Effector memory CD4-positive, alpha-beta T cell (primary cell): ENCODE results near the gene RHOH.
A peak's percentile ranks its signal among the peaks of the same experiment; 100 is the strongest.
"Not testable (repeated sequence)": the region's sequence is repeated elsewhere in the genome, so short reads cannot be mapped to it uniquely, and the experiment has no call there.

Experiments used
- DNase-seq, 3 donors: peaks; one replicate each; pipeline ENCODE4 v3.0.0-alpha.2; 2020
- H3K27ac ChIP-seq: 2 replicates; pipeline ENCODE4 v1.7.0; 2013; ENCODE audit warnings: mild to moderate bottlenecking, low read length, moderate library complexity; ENCODE audit not compliant: insufficient read depth, poor library complexity, severe bottlenecking
- H3K27me3 ChIP-seq: replicated peaks from 2 replicates; pipeline ENCODE4 v1.7.0; 2013; ENCODE audit warnings: mild to moderate bottlenecking, low read length; ENCODE audit not compliant: insufficient read depth, control insufficient read depth, poor library complexity, severe bottlenecking
- H3K36me3 ChIP-seq: 2 replicates; pipeline ENCODE4 v1.7.0; 2013; ENCODE audit warnings: mild to moderate bottlenecking, low read length, moderate library complexity; ENCODE audit not compliant: control insufficient read depth, insufficient read depth
- H3K4me1 ChIP-seq: 2 replicates; pipeline ENCODE4 v1.7.0; 2013; ENCODE audit warnings: low read length, mild to moderate bottlenecking; ENCODE audit not compliant: control insufficient read depth, insufficient read depth, poor library complexity, severe bottlenecking
- H3K4me3 ChIP-seq: 2 replicates; pipeline ENCODE4 v1.7.0; 2013; ENCODE audit warnings: low read length, low read depth, mild to moderate bottlenecking; ENCODE audit not compliant: insufficient read depth, poor library complexity, severe bottlenecking
- H3K9me3 ChIP-seq: 2 replicates; pipeline ENCODE4 v1.7.0; 2013; ENCODE audit warnings: mild to moderate bottlenecking, low read length, moderate library complexity; ENCODE audit not compliant: control insufficient read depth
- total RNA-seq, 3 donors: gene quantifications; one replicate each; lab custom pipeline; 2026; lab: John Stamatoyannopoulos, UW

RHOH gene, protein sequence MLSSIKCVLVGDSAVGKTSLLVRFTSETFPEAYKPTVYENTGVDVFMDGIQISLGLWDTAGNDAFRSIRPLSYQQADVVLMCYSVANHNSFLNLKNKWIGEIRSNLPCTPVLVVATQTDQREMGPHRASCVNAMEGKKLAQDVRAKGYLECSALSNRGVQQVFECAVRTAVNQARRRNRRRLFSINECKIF
- total RNA-seq = 280 to 408 (median 283) reads per million in 3 donors

GRCh38 chr4:40196724-40197281, at the start of gene RHOH:
RHOH (plus strand) TSS chr4:40197031; CDS start chr4:40243387, 46,356 bp downstream.
- H3K27me3 ChIP-seq = no peaks in the 10 kb centered on the region
- no peaks in the 10 kb centered on the region for H3K36me3 ChIP-seq
- DNase-seq = peak; percentile 63 to 72 (median 70)
- H3K27ac ChIP-seq = peak within 1 kb of the TSS; percentile 100
- peak within 1 kb of the TSS; percentile 87 for H3K4me3 ChIP-seq
- no peaks in the 10 kb centered on the region for H3K9me3 ChIP-seq
- H3K4me1 ChIP-seq = peaks cover 33% of the 10 kb centered on the region

DNA sequence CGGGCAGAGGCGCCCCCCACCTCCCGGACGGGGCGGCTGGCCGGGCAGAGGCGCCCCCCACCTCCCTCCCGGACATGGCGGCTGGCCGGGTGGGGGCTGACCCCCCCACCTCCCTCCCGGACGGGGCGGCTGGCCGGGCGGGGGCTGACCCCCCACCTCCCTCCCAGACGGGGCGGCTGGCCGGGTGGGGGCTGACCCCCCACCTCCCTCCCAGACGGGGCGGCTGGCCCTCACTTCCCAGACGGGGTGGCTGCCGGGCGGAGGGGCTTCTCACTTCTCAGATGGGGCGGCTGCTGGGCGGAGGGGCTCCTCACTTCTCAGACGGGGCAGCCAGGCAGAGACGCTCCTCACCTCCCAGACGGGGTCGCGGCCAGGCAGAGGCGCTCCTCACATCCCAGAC, 49.3 kb upstream of the RHOH start:
- H3K36me3 ChIP-seq, H3K4me3 ChIP-seq, DNase-seq, H3K27ac ChIP-seq, H3K27me3 ChIP-seq, H3K9me3 ChIP-seq, H3K4me1 ChIP-seq: not testable (repeated sequence)

GRCh38 chr4:40149960-40150385, 46.9 kb upstream of the RHOH start:
- Histone ChIP-seq H3K4me3 (no peak overlapping the region), H3K9me3 (no peaks in the 10 kb centered on the region), H3K27me3 (no peaks in the 10 kb centered on the region), H3K27ac (no peak overlapping the region), H3K36me3 (no peaks in the 10 kb centered on the region), H3K4me1 (peaks cover 9% of the 10 kb centered on the region)
- peak; percentile 36 to 67 (median 51) for DNase-seq

DNA sequence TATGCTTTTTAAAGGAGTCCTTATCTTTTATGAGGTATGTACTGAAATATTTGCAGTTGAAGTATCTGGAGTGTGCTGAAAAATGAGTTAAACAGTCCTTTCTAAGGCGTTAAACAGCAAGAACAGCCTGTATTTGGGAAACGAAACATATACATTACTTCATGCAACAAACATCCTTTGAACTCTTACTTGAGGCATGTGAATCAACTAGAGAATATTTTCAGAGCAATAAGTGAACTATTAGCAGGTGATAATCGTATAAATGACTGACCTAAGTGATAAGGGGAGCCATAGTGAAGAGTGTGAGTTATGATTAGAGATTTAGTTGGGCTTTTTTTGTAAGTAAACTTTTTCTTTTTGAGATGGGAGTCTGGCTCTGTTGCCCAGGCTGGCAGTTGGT, 45.9 kb upstream of the RHOH start:
- H3K4me1 ChIP-seq = peaks cover 9% of the 10 kb centered on the region
- no peak overlapping the region for H3K4me3 ChIP-seq
- no peaks in the 10 kb centered on the region for H3K36me3 ChIP-seq
- no peaks in the 10 kb centered on the region for H3K27me3 ChIP-seq
- H3K27ac ChIP-seq = no peak overlapping the region
- no peaks in the 10 kb centered on the region for H3K9me3 ChIP-seq
- no peak for DNase-seq

- Histone ChIP-seq H3K27ac (peak overlapping the region; percentile 25), H3K9me3 (no peaks in the 10 kb centered on the region), H3K36me3 (no peaks in the 10 kb centered on the region), H3K27me3 (no peaks in the 10 kb centered on the region), H3K4me3 (no peak overlapping the region), H3K4me1 (peaks cover 9% of the 10 kb centered on the region)
- DNase-seq = peak in 2 of 3 donors; percentile 9
Observed at GRCh38 chr4:40152637-40153036, 44.2 kb upstream of the RHOH start.

GRCh38 chr4:40157436-40157835, 39.4 kb upstream of the RHOH start:
- H3K4me1 ChIP-seq = peaks cover 8% of the 10 kb centered on the region
- no peak overlapping the region for H3K4me3 ChIP-seq
- H3K36me3 ChIP-seq = no peaks in the 10 kb centered on the region
- DNase-seq = no peak
- no peaks in the 10 kb centered on the region for H3K27me3 ChIP-seq
- H3K9me3 ChIP-seq = no peaks in the 10 kb centered on the region
- no peak overlapping the region for H3K27ac ChIP-seq

DNA sequence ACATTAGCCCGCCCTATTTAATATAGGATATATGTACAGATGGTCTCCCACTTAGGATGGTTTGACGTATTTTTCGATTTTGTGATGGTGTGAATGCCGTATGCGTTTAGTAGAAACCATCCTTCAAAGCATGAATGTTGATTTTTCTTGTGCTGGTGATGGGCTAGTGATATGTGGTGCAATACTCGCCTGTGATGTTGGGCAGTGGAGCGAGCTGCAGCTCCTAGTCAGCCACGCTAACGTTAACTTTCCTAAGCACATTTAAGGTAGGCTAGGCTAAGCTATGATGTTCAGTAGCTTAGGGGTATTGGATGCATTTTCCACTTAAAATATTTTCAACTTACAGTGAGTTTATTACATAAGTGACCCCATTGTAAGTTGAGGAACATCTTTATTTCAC, 36.6 kb upstream of the RHOH start:
- no peaks in the 10 kb centered on the region for H3K27me3 ChIP-seq
- no peak for DNase-seq
- no peaks in the 10 kb centered on the region for H3K4me1 ChIP-seq
- no peaks in the 10 kb centered on the region for H3K36me3 ChIP-seq
- H3K27ac ChIP-seq = no peak overlapping the region
- no peak overlapping the region for H3K4me3 ChIP-seq
- H3K9me3 ChIP-seq = no peaks in the 10 kb centered on the region

- Histone ChIP-seq H3K4me3 (no peak overlapping the region), H3K27ac (no peak overlapping the region), H3K36me3 (no peaks in the 10 kb centered on the region), H3K9me3 (no peaks in the 10 kb centered on the region), H3K4me1 (no peaks in the 10 kb centered on the region), H3K27me3 (no peaks in the 10 kb centered on the region)
- DNase-seq = no peak
Observed at GRCh38 chr4:40164459-40164858, 32.4 kb upstream of the RHOH start.

- no peak overlapping the region for H3K4me3 ChIP-seq
- no peak for DNase-seq
- H3K36me3 ChIP-seq = no peaks in the 10 kb centered on the region
- H3K4me1 ChIP-seq = no peaks in the 10 kb centered on the region
- no peak overlapping the region for H3K27ac ChIP-seq
- no peaks in the 10 kb centered on the region for H3K9me3 ChIP-seq
- no peaks in the 10 kb centered on the region for H3K27me3 ChIP-seq
Observed at GRCh38 chr4:40165916-40166315, 30.9 kb upstream of the RHOH start.

DNA sequence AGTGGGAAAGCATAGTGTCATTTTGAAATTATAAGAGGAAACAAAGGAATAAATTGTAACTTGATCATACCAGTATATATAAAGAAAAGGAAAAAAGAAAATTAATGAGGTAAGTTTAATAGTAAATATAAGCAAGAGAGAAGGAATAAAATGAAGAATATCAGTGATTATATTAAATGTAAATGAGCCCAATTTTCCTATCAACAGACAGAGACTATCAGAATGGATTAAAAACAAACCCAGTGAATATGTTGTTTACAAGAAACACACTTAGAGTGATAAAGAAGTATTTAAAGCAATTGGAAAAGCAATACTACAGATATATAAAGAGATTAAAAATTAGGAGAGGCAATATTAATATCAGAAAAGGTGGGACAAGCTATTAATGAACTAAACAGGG, 28.8 kb upstream of the RHOH start:
- no peak overlapping the region for H3K4me3 ChIP-seq

More for the DNA sequence above, 28.8 kb upstream of the RHOH start:
- Histone ChIP-seq H3K27me3 (no peaks in the 10 kb centered on the region), H3K4me1 (no peaks in the 10 kb centered on the region), H3K9me3 (no peaks in the 10 kb centered on the region), H3K27ac (no peak overlapping the region), H3K36me3 (no peaks in the 10 kb centered on the region)
- no peak for DNase-seq
